Astrocyte (in vitro differentiated cells and primary cell): ENCODE results near the gene CCDC141.
"Not testable (repeated sequence)": the region's sequence is repeated elsewhere in the genome, so short reads cannot be mapped to it uniquely, and the experiment has no call there.

ENCODE experiments used
- EZH2 ChIP-seq: IDR thresholded peaks from 2 replicates; pipeline ENCODE4 v1.6.1; 2012; ENCODE audit warnings: mild to moderate bottlenecking, low read length, inconsistent platforms; ENCODE audit not compliant: insufficient read depth
- TF ChIP-seq, protein P1 (sequence below): IDR thresholded peaks from 2 replicates; pipeline ENCODE4 v1.5.1; 2011; ENCODE audit warnings: low read depth, mild to moderate bottlenecking, inconsistent platforms, low read length, moderate library complexity; ENCODE audit not compliant: insufficient read depth

DNA sequence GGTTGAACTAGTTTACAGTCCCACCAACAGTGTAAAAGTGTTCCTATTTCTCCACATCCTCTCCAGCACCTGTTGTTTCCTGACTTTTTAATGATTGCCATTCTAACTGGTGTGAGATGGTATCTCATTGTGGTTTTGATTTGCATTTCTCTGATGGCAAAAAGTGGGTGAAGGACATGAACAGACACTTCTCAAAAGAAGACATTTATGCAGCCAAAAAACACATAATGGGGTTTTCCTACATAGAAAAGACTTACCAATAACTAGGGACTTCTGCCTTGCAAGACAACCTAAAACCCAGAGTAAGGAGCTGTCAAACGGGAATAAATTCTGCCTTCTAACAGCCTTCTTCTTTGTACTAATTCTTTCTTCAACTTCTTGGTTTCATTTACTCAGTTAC lies 4.3 kb downstream of the CCDC141 start:
- not testable (repeated sequence) for TF ChIP-seq EZH2
- TF ChIP-seq, protein P1, sequence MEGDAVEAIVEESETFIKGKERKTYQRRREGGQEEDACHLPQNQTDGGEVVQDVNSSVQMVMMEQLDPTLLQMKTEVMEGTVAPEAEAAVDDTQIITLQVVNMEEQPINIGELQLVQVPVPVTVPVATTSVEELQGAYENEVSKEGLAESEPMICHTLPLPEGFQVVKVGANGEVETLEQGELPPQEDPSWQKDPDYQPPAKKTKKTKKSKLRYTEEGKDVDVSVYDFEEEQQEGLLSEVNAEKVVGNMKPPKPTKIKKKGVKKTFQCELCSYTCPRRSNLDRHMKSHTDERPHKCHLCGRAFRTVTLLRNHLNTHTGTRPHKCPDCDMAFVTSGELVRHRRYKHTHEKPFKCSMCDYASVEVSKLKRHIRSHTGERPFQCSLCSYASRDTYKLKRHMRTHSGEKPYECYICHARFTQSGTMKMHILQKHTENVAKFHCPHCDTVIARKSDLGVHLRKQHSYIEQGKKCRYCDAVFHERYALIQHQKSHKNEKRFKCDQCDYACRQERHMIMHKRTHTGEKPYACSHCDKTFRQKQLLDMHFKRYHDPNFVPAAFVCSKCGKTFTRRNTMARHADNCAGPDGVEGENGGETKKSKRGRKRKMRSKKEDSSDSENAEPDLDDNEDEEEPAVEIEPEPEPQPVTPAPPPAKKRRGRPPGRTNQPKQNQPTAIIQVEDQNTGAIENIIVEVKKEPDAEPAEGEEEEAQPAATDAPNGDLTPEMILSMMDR, result not testable (repeated sequence)
